Activated T-helper 1 cell treated with anti-CD3 and anti-CD28 coated beads, Interleukin-12 subunit alpha, Interleukin-12 subunit beta, Interleukin-2, Interleukin-4 antibody, amounts not matched to agents 30 ng/mL and 10 ng/mL and 1 ng/mL, durations not matched to agents 14 hours and 24 hours and 36 hours (primary cell): ENCODE measurements around the gene VPS51. TPM values are rescaled to one million over a fixed set of nuclear protein-coding genes. Genes with fewer than 3 reads are reported as not detected.

Experiments used
- DNase-seq: peaks from one replicate; pipeline ENCODE4 v3.0.0; 2021; ENCODE audit warnings: low spot score
- H3K27ac Mint-ChIP-seq: one replicate; pipeline ENCODE4 v1.8.0; 2021; ENCODE audit warnings: mild to moderate bottlenecking, mixed read lengths
- H3K27me3 Mint-ChIP-seq: one replicate; pipeline ENCODE4 v1.8.0; 2022; ENCODE audit warnings: mild to moderate bottlenecking, moderate library complexity, mixed read lengths; ENCODE audit not compliant: insufficient read depth
- H3K36me3 Mint-ChIP-seq: one replicate; pipeline ENCODE4 v1.8.0; 2021; ENCODE audit warnings: low read depth, mixed read lengths
- H3K4me1 Mint-ChIP-seq: one replicate; pipeline ENCODE4 v1.8.0; 2021; ENCODE audit warnings: low read depth, mixed read lengths
- H3K4me3 Mint-ChIP-seq: one replicate; pipeline ENCODE4 v1.8.0; 2021; ENCODE audit warnings: mild to moderate bottlenecking, moderate library complexity, mixed read lengths
- H3K9me3 Mint-ChIP-seq: one replicate; pipeline ENCODE4 v1.8.0; 2021; ENCODE audit warnings: mixed read lengths
- intact Hi-C: fragments of 100-400 bp; cut with micrococcal nuclease; formaldehyde crosslinking; loops from one replicate; pipeline ENCODE4 v1.15.1; 2024
- total RNA-seq: library from RNA; stranded (reverse); gene quantifications from 2 replicates; pipeline ENCODE4 v1.2.3, GENCODE V29; 2022

Gene VPS51
- total RNA-seq, 1 donor from 2014 or later: 139 TPM

DNA sequence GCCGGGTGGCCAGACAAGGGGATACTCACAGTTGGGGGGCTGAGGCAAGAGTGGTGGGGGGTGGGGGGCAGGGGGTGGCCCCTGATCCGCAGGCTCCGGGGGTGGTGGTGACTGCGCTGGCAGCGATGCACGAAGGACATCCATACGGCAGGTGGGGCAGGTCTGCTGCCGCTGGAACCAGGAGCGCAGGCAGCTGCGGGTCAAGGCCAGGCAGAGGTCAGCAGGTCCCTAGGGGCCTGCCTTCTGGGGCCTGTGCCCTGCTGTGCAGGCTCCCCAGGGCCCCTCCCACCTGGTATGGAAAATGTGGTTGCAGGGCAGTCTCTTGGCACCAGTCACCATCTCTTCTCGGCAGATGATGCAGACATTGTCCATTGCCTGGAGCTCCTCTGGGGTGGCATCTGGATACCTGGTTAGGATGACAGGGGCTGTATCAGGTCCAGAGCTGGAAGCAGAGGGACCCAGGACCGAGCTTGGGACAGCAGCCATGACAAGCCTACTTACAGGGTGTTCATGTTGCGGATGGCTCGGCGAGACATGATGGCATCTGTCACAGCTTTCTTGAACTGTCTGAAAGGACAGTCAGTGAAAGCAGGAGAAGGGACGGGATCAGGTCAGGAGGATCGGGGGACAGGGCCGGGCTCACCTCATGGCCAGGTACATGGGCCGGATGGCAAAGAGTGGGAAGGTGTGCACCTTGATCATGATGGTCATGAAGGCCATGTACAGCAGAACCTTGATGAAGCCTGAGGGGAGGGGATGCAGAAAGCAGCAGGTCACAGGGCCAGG lies 34.8 kb downstream of the VPS51 start:
- no peak for DNase-seq
- Mint-ChIP-seq H3K27me3 (no peaks in the 10 kb centered on the region), H3K27ac (no peak overlapping the region), H3K36me3 (peaks cover 29% of the 10 kb centered on the region), H3K4me1 (peaks cover 24% of the 10 kb centered on the region), H3K9me3 (no peaks in the 10 kb centered on the region), H3K4me3 (no peak overlapping the region)
- intact Hi-C loops: no loop called here

DNA sequence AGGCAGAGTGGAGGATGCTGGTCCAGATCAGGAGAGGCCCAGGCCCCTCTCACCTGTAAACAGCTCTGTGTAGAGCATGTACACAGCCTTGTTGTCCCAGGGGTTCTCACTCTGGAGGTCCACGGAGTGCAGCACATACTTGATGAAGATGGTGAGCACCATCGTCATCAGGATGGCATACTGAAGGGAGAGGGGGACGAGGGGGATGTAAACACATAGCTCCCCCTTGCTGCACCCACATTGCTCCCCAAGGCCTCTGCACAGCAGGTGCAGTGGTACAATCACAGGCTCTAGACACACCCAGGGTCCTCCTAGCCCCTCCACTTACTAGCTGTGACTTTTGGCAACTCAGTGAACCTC lies 35.4 kb downstream of the VPS51 start:
- no peak overlapping the region for H3K4me3 Mint-ChIP-seq
- intact Hi-C loops: no loop called here
- no peaks in the 10 kb centered on the region for H3K9me3 Mint-ChIP-seq
- no peak overlapping the region for H3K27ac Mint-ChIP-seq
- H3K27me3 Mint-ChIP-seq: no peaks in the 10 kb centered on the region
- no peak for DNase-seq
- H3K4me1 Mint-ChIP-seq: peaks cover 29% of the 10 kb centered on the region
- H3K36me3 Mint-ChIP-seq: peaks cover 25% of the 10 kb centered on the region

DNA sequence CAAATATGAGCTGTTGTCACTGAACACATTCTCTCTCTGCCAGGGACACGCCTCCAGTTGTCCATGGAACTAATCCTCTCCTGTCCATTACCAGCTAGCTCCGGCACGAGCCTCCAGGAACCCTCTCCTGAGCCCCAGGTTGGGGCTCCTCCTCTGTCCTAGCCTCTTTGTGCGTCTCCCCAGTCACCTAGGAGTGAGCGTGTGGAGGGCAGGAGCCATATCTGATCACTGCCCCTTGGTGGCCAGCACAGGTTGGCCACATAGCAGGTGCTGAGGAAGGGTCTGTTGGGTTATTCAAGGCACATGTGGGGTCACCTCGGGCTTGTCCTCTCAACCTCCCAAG lies 35.9 kb downstream of the VPS51 start:
- Mint-ChIP-seq H3K27ac (no peak overlapping the region), H3K4me1 (peaks cover 32% of the 10 kb centered on the region), H3K4me3 (no peak overlapping the region), H3K36me3 (peaks cover 22% of the 10 kb centered on the region), H3K9me3 (no peaks in the 10 kb centered on the region), H3K27me3 (no peaks in the 10 kb centered on the region)
- no peak for DNase-seq
- intact Hi-C loops: no loop called here

DNA sequence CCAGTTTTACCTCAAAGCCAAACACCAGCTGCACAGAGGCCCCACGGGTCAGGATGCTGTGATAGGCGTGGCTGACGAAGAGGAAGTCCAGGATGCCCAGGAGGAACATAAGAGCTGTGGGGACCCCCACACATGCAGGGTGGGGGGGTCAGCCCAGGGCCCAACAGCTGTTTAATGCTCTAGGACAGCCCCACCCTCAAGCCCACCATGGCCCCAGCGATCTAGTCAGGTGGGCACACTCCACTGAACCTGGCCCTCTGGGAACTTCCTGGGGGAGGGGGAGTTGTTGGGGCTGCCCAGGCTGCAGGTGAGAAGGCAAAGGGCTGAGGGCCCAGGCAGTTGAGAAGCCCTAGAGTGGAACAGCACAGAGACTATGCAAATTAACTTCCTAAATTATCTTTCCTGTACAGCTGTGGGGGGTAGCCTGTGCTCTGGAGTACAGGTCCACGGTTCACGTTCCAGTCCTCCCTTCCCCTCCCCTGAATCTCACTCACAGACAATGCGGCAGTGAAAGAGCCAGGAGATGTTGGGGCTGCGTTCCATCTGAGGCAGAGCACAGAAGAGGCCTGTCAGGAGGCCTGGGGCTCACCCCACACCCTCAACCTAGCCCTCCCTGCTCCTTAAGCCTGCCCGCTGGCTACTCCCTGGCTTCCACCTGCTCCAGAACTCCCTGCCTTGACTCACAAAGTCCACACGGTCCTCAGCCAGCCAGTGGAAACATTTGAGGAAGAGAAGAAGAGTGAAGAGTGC lies 36.4 kb downstream of the VPS51 start:
- DNase-seq: no peak
- H3K4me3 Mint-ChIP-seq: peak overlapping the region; percentile 97
- no peaks in the 10 kb centered on the region for H3K27me3 Mint-ChIP-seq
- intact Hi-C loops: no loop called here
- H3K9me3 Mint-ChIP-seq: no peaks in the 10 kb centered on the region
- H3K27ac Mint-ChIP-seq: peak overlapping the region; percentile 97
- H3K4me1 Mint-ChIP-seq: peaks cover 32% of the 10 kb centered on the region
- peaks cover 16% of the 10 kb centered on the region for H3K36me3 Mint-ChIP-seq

DNA sequence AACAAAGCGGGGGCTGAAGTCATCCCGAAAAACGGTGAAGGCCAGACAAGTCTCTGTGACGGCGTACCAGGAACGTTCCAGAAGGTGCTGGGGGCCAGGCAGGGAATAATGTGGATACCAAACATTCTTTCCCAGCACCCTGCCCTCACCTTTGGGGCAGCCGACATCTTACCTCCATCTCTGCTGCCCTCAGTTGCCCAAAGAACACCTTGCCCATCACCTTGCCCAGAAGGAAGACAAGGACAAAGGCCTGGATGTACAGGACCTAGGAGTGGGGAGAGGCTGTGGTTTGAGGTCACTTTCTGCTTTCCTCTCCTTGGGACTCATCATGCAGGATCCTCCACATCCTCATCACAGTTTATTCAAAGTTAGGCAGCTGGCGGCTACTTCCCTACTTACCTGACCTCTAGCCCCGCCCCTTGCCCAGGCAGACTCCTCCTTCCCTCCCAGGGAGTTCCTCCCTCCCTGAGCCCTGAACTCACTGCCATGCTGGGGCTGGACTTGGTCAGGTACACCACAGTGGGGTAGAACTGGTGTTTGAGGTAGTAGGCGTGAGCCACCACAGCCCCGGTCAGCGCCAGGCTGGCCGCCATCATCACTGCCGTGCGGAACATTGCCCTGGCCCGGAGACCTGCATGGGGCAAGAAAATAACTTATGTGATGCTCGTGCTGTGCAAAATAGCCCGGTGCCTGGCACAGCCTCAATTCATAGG lies 37.1 kb downstream of the VPS51 start:
- Mint-ChIP-seq H3K4me1 (peaks cover 32% of the 10 kb centered on the region), H3K9me3 (no peaks in the 10 kb centered on the region), H3K36me3 (peaks cover 16% of the 10 kb centered on the region), H3K27me3 (no peaks in the 10 kb centered on the region), H3K4me3 (peak overlapping the region; percentile 97), H3K27ac (peak overlapping the region; percentile 97)
- intact Hi-C loops: no loop called here
- peak; percentile 49 for DNase-seq

DNA sequence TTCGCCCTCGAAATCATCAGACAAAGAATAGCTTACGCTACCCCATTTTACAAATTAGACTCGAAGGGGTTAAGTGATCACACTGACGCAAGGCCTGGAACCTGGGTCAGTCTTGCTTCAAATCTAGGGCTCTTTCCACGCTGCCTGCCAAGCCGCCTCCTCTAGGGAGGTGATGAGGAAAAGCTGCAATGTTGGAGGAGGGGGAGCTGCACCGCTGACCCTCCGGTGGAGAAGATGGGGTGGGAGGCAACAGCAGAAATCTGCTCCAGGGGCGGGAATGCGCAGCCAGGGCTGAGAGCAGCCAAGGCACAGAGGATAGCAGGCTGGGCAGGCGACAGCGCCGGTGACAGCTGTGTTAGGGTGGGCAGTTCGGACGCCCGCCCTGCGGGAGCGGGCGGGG lies 37.7 kb downstream of the VPS51 start:
- DNase-seq: no peak
- H3K27me3 Mint-ChIP-seq: no peaks in the 10 kb centered on the region
- peak overlapping the region; percentile 97 for H3K27ac Mint-ChIP-seq
- no peaks in the 10 kb centered on the region for H3K9me3 Mint-ChIP-seq
- peaks cover 16% of the 10 kb centered on the region for H3K36me3 Mint-ChIP-seq
- H3K4me1 Mint-ChIP-seq: peaks cover 32% of the 10 kb centered on the region
- peak overlapping the region; percentile 97 for H3K4me3 Mint-ChIP-seq
- intact Hi-C loops: loop anchor here (1.0 kb wide), 2 partner anchors 11 to 37 kb away; partner anchors contain the start of genes FAU, MRPL49 and VPS51

DNA sequence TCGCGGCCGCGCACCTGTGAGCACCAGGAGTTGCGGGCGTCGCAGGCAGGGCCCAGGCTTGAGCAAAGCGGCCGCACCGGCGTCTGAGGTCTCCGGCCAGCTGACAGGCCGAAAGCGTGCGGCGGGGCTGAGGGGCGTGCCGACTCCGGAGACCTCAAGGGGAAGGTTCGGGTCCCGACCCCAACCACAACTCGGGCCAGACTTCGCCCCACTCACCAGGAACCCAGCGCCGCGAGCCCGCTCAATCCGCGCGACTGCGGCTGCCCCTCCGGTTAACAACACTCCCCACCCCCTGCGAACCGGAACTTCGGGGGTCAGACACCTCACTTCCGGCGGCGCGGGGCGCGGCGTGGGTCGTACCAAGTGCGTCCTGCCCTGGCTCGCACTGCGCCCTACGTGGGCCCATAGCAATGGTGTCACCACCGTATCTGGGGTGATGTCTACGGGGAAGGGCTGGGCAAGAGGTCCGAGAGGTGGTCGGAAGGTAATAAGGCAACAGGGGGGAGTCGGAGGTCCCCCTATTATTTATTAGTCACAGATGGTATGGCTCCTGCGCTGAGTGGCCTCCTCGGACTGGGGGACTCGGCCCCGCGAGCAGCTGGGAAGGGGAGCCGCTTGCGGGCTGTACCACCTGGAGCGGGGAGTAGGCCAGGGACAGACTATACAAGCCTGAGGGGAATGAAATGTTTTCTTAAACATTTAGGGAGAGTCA lies 38.4 kb downstream of the VPS51 start, which contains the start of gene SYVN1:
Gene SYVN1, minus strand, starts transcription at position 280 of the 712 bp plus-strand sequence. CDS start 918 bp downstream, outside the sequence.
- Mint-ChIP-seq H3K4me1 (peaks cover 32% of the 10 kb centered on the region), H3K4me3 (peak within 1 kb of the TSS; percentile 97), H3K27ac (peak within 1 kb of the TSS; percentile 97), H3K27me3 (no peaks in the 10 kb centered on the region), H3K36me3 (peaks cover 16% of the 10 kb centered on the region), H3K9me3 (no peaks in the 10 kb centered on the region)
- intact Hi-C loops: loop anchor here (1.0 kb wide), 2 partner anchors 12 to 38 kb away; partner anchors contain the start of genes FAU, MRPL49 and VPS51
- peak; percentile 91 for DNase-seq

DNA sequence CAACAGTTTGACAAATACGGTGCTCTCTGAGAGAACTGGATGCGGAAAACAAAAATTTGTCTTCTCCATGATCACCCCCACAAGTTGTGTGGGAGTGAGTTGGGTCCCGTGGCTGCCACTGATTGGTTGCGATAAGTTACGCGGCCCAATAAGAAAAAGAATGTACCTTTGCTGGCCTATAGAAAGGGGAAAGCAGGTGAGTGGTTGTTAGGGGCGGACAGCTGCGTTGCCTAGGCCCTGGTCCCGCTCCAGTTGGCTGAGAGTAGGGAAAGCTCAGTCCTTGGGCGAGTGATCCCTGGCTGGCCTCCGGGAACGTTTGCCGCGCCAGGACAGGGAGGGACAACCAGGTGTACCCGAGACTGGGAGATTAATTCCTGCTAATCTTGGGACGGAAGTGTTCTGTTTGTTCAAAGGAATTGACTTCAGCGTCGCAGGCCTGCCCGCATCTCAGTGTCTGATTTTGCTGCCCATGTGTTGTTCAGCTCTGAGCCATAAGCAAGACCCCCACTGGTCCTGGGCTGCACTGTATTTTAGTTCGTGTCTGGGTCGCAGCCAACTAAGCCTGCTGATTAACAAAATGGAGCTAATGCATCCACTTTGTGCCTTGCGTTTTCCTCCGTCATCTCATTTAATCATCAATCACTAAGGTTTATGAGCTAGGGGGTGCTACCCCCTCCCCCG lies 39.1 kb downstream of the VPS51 start:
- peaks cover 32% of the 10 kb centered on the region for H3K4me1 Mint-ChIP-seq
- intact Hi-C loops: loop anchor here (1.0 kb wide), 7 partner anchors 13 to 247 kb away; partner anchors contain the start of genes CAPN1, CDCA5, FAU and MRPL49

DNA sequence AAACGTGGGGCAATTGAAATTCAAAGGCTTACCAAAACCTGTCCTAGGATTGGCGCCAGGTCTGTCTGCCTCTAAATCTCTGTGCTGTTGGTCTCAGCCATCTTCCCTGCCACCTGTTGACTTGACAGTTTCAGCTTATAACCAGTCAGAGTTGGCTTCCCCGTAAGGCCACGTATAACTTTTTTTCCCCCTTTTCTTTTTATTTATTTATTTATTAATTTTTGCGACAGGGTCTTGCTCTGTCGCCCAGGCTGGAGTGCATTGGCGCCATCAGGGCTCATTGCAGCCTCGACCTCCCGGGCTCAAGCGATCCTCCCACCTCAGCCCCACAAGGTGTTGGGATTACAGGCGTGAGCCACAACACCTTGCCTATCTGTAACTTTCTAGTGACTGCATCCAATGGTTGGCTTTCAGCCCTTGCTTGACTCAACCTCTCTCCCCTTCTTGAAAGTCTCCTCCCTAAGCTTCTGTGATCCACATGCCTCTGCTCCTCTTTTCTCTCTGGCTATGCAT lies 39.7 kb downstream of the VPS51 start:
- intact Hi-C loops: loop anchor here (1.0 kb wide), 5 partner anchors 18 to 247 kb away; partner anchors contain the start of genes CAPN1, CDCA5, PPP2R5B and SLC25A45
- peaks cover 32% of the 10 kb centered on the region for H3K4me1 Mint-ChIP-seq
- H3K4me3 Mint-ChIP-seq: peak overlapping the region; percentile 97
- peak overlapping the region; percentile 97 for H3K27ac Mint-ChIP-seq
- peaks cover 14% of the 10 kb centered on the region for H3K36me3 Mint-ChIP-seq
- H3K27me3 Mint-ChIP-seq: peaks cover 3% of the 10 kb centered on the region
- DNase-seq: no peak
- no peaks in the 10 kb centered on the region for H3K9me3 Mint-ChIP-seq

More for the DNA sequence above, 39.1 kb downstream of the VPS51 start:
- Mint-ChIP-seq H3K27me3 (peaks cover 3% of the 10 kb centered on the region), H3K9me3 (no peaks in the 10 kb centered on the region), H3K4me3 (peak overlapping the region; percentile 97), H3K27ac (peak overlapping the region; percentile 97), H3K36me3 (peaks cover 16% of the 10 kb centered on the region)
- peak; percentile 85 for DNase-seq

DNA sequence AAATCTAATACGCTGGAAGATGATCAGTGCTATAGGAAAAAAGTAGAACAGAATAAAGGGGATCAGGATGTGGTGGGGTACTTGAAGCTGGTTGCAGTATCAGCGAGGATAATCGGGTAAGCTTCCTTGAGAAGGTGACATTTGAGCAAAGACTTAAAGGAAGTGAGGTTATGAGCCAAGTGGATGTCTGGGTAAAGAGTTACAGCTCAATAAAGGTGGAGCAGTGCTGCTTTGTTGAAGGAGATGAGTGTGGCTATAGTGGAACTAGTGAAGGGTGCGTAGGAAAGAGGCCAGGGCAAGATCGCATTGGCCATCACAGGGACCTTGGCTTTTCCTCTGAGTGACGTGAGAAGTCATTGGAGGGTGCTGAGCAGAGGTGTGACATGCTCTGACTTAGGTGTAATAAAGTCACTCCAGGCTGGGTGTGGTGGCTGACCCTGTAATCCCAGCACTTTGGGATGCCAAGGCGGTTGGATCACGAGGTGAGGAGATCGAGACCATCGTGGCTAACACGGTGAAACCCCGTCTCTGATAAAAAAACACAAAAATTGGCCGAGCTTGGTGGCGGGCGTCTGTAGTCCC lies 40.6 kb downstream of the VPS51 start:
- DNase-seq: no peak
- H3K27me3 Mint-ChIP-seq: peaks cover 5% of the 10 kb centered on the region
- peak overlapping the region; percentile 79 for H3K27ac Mint-ChIP-seq
- H3K9me3 Mint-ChIP-seq: no peaks in the 10 kb centered on the region
- intact Hi-C loops: no loop called here
- H3K36me3 Mint-ChIP-seq: peaks cover 8% of the 10 kb centered on the region
- H3K4me1 Mint-ChIP-seq: peaks cover 32% of the 10 kb centered on the region
- peak overlapping the region; percentile 97 for H3K4me3 Mint-ChIP-seq

DNA sequence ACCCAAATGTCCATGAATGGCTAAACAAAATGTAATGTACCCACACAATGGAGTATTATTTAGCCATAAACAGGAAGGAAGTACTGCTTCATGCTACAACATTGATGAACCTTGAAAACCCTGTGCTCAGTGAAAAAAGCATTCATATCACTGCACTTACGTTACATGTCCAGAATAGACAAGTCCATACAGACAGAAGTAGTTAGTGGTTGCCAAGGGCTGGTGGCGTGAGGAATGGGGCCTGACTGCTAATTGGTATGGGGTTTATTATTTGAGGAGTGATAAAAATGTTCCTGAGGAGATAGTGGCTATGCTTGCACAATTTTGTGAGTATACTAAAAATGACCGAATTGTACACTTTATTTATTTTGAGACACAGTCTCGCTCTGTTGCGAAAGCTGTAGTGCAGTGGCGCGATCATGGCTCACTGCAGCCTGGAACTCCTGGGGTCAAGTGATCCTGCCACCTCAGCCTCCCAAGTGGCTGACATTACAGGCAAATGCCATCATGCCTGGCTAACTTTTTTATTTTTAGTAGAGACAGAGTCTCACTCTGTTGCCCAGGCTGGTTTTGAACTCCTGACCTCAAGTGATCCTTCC lies 46.0 kb downstream of the VPS51 start:
- peaks cover 13% of the 10 kb centered on the region for H3K27me3 Mint-ChIP-seq
- no peaks in the 10 kb centered on the region for H3K9me3 Mint-ChIP-seq
- DNase-seq: no peak
- H3K27ac Mint-ChIP-seq: no peak overlapping the region
- no peaks in the 10 kb centered on the region for H3K36me3 Mint-ChIP-seq
- H3K4me1 Mint-ChIP-seq: no peaks in the 10 kb centered on the region
- intact Hi-C loops: no loop called here
- H3K4me3 Mint-ChIP-seq: no peak overlapping the region
